SH-SY5Y (cell line): ENCODE results near the gene C7orf57.

Source experiments
- GATA2 ChIP-seq: IDR thresholded peaks from 2 replicates; pipeline ENCODE4 v1.6.1; 2011; ENCODE audit warnings: mild to moderate bottlenecking, low read depth, low read length
- GATA3 ChIP-seq: IDR thresholded peaks from 2 replicates; pipeline ENCODE4 v1.6.1; 2011; ENCODE audit warnings: low read depth, mild to moderate bottlenecking, low read length, moderate library complexity

GRCh38 chr7:48038815-48039506 is 3.6 kb downstream of the C7orf57 start:
- TF ChIP-seq GATA2: no peak
- no peak for TF ChIP-seq GATA3
